ENCODE results near the gene TMSB4X. TPM values are rescaled to one million over a fixed set of nuclear protein-coding genes. Genes with fewer than 3 reads are reported as not detected.

TMSB4X gene
- total and polyA plus RNA-seq, 2 of the 8 experiments (the other 6 are each of a cell fraction or from before 2014, with no cell fraction given) = 2,063 to 2,112 TPM

GRCh38 chrX:12946838-12947544 is 27.9 kb upstream of the TMSB4X start (continued):
- TF ChIP-seq ATF2 (IDR thresholded peaks at IDR 0.05; ENCODE audit: low read length) (peak; percentile 23; the same call in 1 of the 2 replicates), SP1 (IDR thresholded peaks at IDR 0.05; ENCODE audit: low read depth, low read length) (0 out of 2 replicates have a peak, but pooled peaks have one; percentile 13), CTCF (IDR thresholded peaks at IDR 0.05; ENCODE audit: control extremely low read depth in 1 of 3, insufficient read depth in 1 of 3, low read depth in 1 of 3, low read length in 3 of 3) (peak; percentile 62 to 100 (median 90)), KDM5A (IDR thresholded peaks at IDR 0.05; ENCODE audit: low read length) (no peak), TEAD4 (IDR thresholded peaks at IDR 0.05; ENCODE audit: low read depth, low read length) (peak; percentile 86)

Data from H1 (cell line).